HG02981 (cell line): ENCODE results near the gene SPAG9.

Source experiments
- ATAC-seq: cut with Tn5 transposase; IDR thresholded peaks from one replicate; pipeline ENCODE4 v1.9.1; 2021; ENCODE audit warnings: mild to moderate bottlenecking, moderate library complexity; ENCODE audit not compliant: unreplicated experiment

Gene SPAG9

GRCh38 chr17:51050291-51051033 lies 70.2 kb downstream of the SPAG9 start:
- peak; percentile 76 for ATAC-seq

DNA sequence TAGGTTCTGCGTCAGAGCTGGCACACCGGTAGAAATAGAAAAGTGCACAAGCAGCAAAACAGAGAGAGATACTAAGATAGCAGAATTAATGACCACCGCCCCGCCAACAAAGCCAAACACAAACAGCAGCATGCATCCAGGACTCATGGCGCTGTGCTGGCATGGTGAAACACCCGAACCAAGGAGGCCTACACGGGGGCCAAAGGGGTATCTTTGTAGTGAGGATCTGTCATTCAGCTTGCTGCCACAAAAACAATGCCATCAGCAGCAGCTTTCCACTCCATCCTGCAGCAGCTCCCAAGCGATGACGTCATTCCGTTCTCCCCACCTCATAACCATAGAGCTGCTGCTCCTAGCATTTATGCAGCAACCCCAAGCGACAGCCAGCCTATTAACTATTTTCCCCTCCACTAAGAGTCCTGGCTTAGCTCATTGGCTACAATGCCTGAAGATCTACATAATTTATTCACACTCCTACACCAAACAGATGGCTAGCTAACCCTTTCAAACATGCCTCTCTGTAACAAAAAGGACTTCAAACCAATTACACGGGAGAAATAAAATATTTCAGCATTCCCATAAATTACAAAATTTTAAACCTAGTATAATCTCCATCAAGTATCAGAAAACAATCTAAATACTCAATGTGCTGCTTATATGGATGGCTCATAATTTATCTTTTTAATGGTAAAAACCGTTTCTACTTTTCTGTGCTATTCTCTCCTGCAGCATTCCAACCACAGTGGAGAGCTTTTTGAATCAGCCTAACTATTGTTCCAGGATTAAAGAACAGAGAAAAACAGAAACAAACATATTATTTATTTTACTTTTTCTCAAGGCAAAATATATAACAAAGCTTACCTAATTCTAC lies 73.9 kb downstream of the SPAG9 start:
- ATAC-seq: no peak

DNA sequence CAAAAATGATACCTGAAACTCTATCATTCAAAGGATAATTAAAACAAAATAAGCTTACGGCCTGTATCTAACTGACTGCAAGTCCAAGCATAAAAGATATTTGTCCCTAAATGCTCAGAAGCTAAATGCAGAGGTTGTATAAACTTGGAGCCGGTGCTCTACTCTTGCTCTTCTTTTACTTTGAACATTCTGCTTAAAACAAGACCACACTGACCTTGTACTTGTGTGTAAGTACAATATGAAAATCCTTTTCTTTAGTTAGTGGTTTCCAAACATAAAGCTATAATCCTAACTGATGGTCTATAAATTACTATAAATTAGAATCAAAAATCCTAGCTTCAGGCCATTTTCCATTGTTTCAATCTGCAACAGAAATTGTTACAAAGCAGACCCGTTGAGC lies 74.6 kb downstream of the SPAG9 start:
- ATAC-seq: no peak

DNA sequence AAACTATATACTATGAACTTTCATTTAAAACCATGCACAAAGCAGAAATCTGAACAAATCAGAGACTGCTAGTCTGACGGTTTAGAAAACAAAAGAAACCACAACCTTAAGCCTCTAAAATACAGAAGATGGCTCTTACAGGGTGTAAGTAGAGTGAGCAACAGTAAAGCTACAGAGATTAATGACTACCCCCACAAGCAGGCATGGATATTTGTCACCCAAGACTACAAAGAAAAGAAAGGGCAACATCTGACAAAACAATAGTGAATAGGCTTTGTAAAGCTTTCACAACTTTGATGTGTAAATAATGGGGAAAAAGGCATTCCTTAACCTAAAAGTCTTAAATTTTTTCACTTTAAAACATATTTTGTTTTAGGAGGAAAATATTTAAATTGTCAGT lies 75.0 kb downstream of the SPAG9 start:
- no peak for ATAC-seq

DNA sequence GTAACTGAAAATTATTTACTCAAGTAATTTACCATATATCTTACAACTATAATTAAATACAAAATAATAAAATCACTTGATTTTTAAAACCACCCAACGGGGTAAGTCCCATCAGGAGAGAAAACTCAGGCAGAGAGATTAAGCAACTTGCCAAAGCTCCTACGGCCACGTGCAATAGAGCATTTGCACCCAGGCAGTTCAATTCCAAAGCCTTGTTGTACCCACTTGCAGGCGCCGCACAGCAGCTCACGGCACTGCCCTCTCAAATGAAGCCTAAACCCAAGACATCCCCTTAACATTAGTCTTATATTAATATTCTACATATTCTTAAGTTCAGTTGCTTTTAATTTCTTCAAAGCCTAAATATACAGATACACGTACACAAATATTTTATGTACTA lies 75.7 kb downstream of the SPAG9 start:
- no peak for ATAC-seq

DNA sequence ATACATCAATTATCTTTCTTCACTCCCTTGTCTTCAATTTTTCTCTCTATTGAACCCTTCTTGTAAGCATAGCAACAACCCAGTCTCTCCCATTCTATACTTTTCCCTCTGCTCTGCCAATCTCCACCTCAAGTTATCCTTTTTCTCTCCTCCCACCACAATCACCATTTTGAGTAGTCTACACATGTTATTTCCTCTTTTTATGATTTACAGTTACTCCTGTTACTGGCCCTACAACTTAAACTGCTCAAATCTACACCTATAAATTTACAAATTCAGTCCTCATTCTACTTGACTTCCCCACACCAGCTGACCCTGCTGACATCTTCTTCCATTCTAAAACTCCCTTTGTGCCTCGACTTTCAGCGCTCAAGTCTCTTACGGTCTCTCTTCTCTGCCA lies 84.6 kb downstream of the SPAG9 start:
- no peak for ATAC-seq

DNA sequence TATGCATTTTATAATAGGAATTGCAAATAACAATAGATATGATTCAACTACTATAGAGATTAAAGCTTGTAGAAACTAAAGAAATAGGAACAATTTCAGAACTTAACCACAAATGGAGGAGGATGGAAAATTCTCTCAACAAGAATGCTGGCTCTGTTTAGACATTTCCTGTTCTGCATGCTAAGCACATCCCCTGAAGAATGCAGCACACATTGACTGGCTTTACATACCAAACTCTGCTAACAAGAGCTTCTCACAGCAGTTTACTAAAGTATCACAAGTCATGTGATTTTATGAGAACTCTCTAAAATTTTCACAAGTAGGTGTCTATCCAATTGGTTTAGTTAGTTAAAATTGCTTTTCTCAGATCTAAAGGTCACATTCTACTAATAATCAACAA lies 85.2 kb downstream of the SPAG9 start:
- ATAC-seq: no peak

GRCh38 chr17:51034800-51035199 lies 85.9 kb downstream of the SPAG9 start:
- no peak for ATAC-seq

- no peak for ATAC-seq
Measured at GRCh38 chr17:51032850-51033249, 87.8 kb downstream of the SPAG9 start.

DNA sequence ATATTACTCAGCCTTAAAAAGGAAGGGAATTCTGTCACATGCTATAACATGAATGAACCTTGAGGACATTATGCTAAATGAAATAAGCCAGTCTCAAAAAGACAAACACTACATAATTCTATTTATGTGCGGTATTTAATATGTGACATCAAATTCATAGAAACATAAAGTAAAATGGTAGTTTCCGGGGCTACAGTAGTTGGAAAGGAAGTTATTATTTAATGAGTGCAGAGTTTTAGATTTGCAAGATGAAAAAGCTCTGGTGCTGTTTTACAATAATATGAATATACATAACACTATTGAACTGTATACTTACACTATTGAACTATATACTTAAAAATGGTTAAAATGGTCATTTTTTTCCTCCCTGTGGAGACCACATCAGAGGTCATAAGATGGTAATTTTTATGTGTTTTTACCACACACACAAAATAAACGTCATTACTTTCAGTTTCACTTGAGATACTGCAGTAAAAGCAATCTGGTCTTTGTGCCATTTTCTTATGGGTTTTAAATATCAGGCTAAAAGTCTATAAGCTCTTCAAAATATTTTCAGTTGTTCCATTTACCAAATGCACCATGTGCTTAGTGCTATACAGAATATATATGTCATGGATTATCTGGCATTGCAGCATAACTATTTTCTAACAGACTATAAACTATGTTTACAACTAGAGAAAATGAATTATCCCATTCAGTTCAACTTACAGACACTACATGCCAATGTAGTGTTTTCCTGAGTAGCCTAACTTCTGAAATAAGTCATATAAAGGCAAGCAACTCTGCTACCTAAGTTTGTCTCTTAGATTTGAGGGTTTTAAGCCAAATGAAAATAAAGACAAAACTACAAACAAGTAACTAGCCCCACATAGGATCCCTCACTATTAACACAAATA lies 90.9 kb downstream of the SPAG9 start:
- ATAC-seq: peak; percentile 69

DNA sequence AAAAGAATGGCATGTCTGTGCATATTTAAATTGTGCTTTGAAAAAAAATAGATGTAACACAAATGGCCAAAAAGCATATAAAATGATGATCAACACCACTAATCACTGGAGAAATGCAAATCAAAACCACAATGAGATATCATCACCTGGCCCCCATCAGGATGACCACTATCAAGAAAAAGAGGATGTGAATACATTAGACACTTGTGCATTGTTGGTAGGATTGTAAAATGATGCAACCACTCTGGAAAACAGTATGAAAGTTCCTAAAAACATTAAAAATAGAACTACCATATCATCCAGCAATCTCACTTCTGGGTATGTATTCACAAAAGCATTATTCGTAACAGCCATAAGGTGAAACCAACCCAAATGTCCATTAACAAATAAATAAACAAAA lies 91.5 kb downstream of the SPAG9 start:
- ATAC-seq: no peak

GRCh38 chr17:51028176-51028863 lies 92.3 kb downstream of the SPAG9 start:
- ATAC-seq: no peak

GRCh38 chr17:51018541-51018940 lies 102.1 kb downstream of the SPAG9 start:
- ATAC-seq: no peak

GRCh38 chr17:51017270-51017669 lies 103.4 kb downstream of the SPAG9 start:
- no peak for ATAC-seq

- ATAC-seq: no peak
Measured at GRCh38 chr17:51016099-51016498, 104.6 kb downstream of the SPAG9 start.

DNA sequence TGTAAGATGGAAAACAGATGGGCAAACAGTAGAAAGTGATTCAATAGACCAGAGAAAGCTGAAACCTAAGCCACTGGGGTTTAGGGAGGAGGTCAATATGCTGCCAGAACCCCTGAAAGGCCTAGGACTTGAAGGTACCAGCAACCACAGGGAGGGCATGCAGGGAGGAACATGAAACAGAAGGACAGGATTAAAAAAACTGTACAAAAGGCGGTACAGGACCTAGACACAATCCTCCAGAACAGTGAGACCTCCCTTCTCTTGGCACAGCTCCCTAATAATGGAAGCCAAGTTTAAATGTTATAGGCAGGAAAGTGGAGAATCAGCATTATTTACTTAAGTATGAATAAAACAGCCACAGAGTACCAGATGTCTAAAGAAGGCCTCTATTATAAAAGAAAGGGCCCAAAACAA lies 105.5 kb downstream of the SPAG9 start:
- no peak for ATAC-seq

- ATAC-seq: no peak
Measured at GRCh38 chr17:51014129-51014528, 106.5 kb downstream of the SPAG9 start.

DNA sequence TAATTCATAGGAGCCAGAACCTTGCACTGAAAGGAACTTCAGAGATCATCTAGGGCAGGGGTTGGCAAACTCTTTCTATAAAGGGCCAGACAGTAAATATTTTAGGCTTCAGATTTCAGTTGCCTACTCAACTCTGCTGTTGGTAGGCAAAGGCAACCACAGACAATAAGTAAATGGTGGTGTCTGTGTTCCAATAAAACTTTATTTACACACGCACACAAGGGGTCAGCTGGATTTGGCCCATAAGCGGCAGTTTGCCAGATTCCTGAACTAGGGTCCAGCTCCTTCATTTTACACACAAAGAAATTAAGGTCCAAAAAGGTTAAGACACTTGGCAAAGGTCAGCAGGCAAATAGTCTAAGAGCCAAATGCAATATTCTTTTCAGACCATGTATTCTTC lies 107.3 kb downstream of the SPAG9 start:
- no peak for ATAC-seq

DNA sequence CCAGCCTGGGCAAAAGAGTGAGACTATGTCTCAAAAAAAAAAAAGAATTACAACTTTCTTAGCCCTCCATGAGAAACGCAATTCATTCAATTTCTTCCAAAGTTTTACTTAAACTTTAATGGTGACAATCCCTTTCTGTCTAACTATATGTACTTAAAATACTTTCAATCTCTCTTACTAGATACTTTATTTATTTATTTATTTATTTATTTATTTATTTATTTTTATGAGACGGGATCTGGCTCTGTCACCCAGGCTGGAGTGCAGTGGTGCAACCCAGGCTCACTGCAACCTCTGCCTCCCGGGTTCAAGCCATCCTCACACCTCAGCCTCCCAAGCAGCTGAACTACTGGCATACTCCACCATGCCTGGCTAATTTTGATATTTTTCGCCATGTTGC lies 108.1 kb downstream of the SPAG9 start:
- no peak for ATAC-seq

- no peak for ATAC-seq
Measured at GRCh38 chr17:51010173-51010675, 110.4 kb downstream of the SPAG9 start.
